ENCODE measurements around the gene STAMBP. TPM values are rescaled to one million over a fixed set of nuclear protein-coding genes. Genes with fewer than 3 reads are reported as not detected.

Gene STAMBP
- total and polyA plus RNA-seq, 9 of the 15 experiments (the other 6 are each of a cell fraction or from before 2014, with no cell fraction given): 36.9 to 75.2 (median 48.8) TPM

DNA sequence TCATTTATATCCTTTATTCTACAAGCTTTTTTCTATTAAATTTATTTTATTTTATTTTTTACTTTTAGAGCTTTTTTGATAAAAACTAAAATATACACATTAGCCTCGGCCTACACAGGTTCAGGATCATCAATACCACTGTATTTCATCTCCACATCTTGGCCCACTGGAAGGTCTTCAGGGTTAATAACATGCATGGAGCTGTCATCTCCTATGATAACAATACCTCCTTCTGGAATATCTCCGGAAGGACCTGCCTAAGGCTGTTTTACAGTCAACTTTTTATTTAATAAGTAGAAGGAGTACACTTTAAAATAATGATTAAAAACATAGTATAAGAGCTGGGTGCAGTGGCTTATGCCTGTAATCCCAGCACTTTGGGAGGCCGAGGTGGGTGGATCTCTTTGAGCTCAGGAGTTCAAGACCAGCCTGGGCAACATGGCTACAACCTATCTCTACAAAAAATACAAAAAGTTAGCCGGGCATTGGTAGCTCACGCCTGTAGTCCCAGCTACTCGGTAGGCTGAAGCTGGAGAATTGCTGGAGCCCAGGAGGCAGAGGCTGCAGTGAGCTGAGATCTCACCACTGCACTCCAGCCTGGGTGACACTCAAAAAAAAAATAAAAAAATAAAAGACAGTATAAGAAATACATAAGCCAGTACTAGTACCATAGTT lies 82.2 kb downstream of the STAMBP start:
- no peaks in the 10 kb centered on the region for H3K27me3 ChIP-seq (ENCODE audit: control insufficient read depth in 2 of 2, insufficient read depth in 2 of 2, low read length in 2 of 2)
- DNase-seq (ENCODE audit: extremely low read depth in 1 of 4, low spot score in 3 of 4) (no peak), ATAC-seq (no peak), FAIRE-seq (no peak)
- no peaks in the 10 kb centered on the region for H3K9me3 ChIP-seq (replicated peaks; ENCODE audit: control insufficient read depth, insufficient read depth, low read depth, low read length)
- TF ChIP-seq PATZ1 (CRISPR knock-in tag; IDR thresholded peaks at IDR 0.05; ENCODE audit: borderline replicate concordance): no peak
- TF ChIP-seq MCM2 (IDR thresholded peaks at IDR 0.05; ENCODE audit: low read depth): no peak
- no peak for TF ChIP-seq FOXJ3 (CRISPR knock-in tag; IDR thresholded peaks at IDR 0.05)
- no peak for TF ChIP-seq POLR2G (IDR thresholded peaks at IDR 0.05; ENCODE audit: low read depth, low read length)
- TF ChIP-seq POLR3A (IDR thresholded peaks at IDR 0.05; ENCODE audit: borderline replicate concordance, extremely low read depth, insufficient read depth, insufficient read length): no peak
- no peak for TF ChIP-seq THRA (IDR thresholded peaks at IDR 0.05)
- TF ChIP-seq KLF13 (tag; IDR thresholded peaks at IDR 0.05; ENCODE audit: borderline replicate concordance, low read depth): no peak
- TF ChIP-seq SMARCB1 (IDR thresholded peaks at IDR 0.05; ENCODE audit: insufficient read length, low read depth): no peak
- TF ChIP-seq DMBX1 (CRISPR knock-in tag; IDR thresholded peaks at IDR 0.05; ENCODE audit: borderline replicate concordance): no peak
- TF ChIP-seq ZC3H11A (IDR thresholded peaks at IDR 0.05; ENCODE audit: low read depth, low read length): no peak
- no peak for TF ChIP-seq BACH1 (tag; IDR thresholded peaks at IDR 0.05)
- no peak for TF ChIP-seq SREBF1 (IDR thresholded peaks at IDR 0.05; ENCODE audit: borderline replicate concordance, low read depth, low read length)
- TF ChIP-seq YY1 (IDR thresholded peaks at IDR 0.05; ENCODE audit: borderline replicate concordance in 1 of 3, control insufficient read depth in 1 of 3, extremely low read depth in 1 of 3, insufficient read depth in 3 of 3, insufficient read length in 1 of 3, insufficient replicate concordance in 2 of 3, low read depth in 1 of 3, low read length in 2 of 3): no peak
- 20% methylated on average over 6 of the region's 6 CpGs for WGBS (ENCODE audit: insufficient coverage, low coverage, missing lambda C conversion rate)
- in situ Hi-C loops (cut with MboI) (no loop called here), intact Hi-C loops (cut with micrococcal nuclease) (no loop called here)
- no peak overlapping the region for H3K27ac ChIP-seq (ENCODE audit: extremely low read depth, low read depth, low read length)
- POLR2A ChIA-PET: interaction anchor here (0.6 to 1.9 kb wide), 2 partner anchors 10 to 130 kb away, joined by 3 to 6 read pairs; no protein-coding TSS in a partner anchor
- no peaks in the 10 kb centered on the region for H3K9me1 ChIP-seq (ENCODE audit: control insufficient read depth, insufficient read depth, low read length)
- no peak overlapping the region for H3K4me2 ChIP-seq (ENCODE audit: insufficient read depth, low read length)
- no TSS peak for BruUV-seq (replicated peaks)
- CTCF ChIA-PET (ENCODE audit: low intra/inter-chr PET ratio): no interaction called here
- no peaks in the 10 kb centered on the region for H3K36me3 ChIP-seq (ENCODE audit: control insufficient read depth, insufficient read depth, low read length)
- no peaks in the 10 kb centered on the region for H3K79me2 ChIP-seq (ENCODE audit: control insufficient read depth, insufficient read depth, low read length)
- no peak overlapping the region for H2AFZ ChIP-seq (ENCODE audit: low read depth, low read length)
- H3K9ac ChIP-seq (ENCODE audit: insufficient read depth in 1 of 2, low read depth in 2 of 2, low read length in 2 of 2): no peak overlapping the region
- H3K4me3 ChIP-seq: no peak overlapping the region
- no peaks in the 10 kb centered on the region; a peak in 1 of 5 replicates for H3K4me1 ChIP-seq (replicated peaks in 1 of 2; ENCODE audit: control insufficient read depth in 2 of 2, insufficient read depth in 2 of 2, low read length in 2 of 2)
- H4K20me1 ChIP-seq (replicated peaks; ENCODE audit: control insufficient read depth, insufficient read depth, low read length): no peaks in the 10 kb centered on the region
